GM12891 (cell line): ENCODE results near the gene MAML2.

Source experiments
- POLR2A ChIP-seq: IDR thresholded peaks from 2 replicates; pipeline ENCODE4 v1.6.1; 2011; ENCODE audit warnings: low read depth, low read length, control low read depth
- POLR2AphosphoS5 ChIP-seq: IDR thresholded peaks from 2 replicates; pipeline ENCODE4 v1.6.1; 2011; ENCODE audit warnings: low read depth, low read length, control low read depth
- SPI1 ChIP-seq: IDR thresholded peaks from 2 replicates; pipeline ENCODE4 v1.6.1; 2011; ENCODE audit warnings: low read depth, low read length, control low read depth
- TAF1 ChIP-seq: IDR thresholded peaks from 2 replicates; pipeline ENCODE4 v1.6.1; 2011; ENCODE audit warnings: low read depth, low read length, control low read depth

- TF ChIP-seq POLR2A (no peak), POLR2AphosphoS5 (no peak), TAF1 (no peak), SPI1 (no peak)
Observed at GRCh38 chr11:96044311-96044710, 298.7 kb downstream of the MAML2 start.
